GM12873 (cell line): ENCODE data around the gene MET.

ENCODE experiments used
- TF ChIP-seq, protein P1 (sequence below): IDR thresholded peaks from 2 replicates; pipeline ENCODE4 v1.5.1; 2012; ENCODE audit warnings: low read depth, mild to moderate bottlenecking, moderate library complexity, low read length, control low read depth; ENCODE audit not compliant: insufficient read depth; ENCODE audit errors: missing control alignments

The MET gene

DNA sequence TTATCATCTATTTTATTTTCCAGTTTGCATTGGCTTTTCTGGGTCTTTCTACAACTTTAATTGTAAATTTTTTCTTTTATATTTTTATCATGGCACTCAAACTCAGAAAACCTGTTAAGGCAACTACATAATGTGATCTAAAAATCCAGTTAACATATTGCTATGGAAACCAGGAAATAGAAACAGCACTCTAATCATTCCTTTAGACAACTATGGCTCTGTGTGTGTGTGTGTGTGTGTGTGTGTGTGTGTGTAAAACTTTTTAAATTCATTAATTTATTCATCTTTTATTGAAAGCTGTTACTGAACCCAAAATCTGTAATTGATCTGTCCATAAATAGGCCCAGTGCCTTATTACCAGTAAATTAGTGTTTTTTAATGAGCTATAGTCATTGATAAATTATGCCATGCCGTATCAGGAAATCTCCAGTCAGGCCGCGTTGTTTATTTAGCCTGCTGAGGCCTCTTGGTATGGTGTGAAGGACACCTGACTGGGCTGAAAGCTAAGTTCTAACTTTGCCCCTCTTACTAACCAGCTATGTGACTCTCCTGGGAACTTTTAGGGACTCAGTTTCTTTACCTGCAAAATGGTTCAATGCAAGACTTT, 1.5 kb upstream of the MET start:
- TF ChIP-seq, protein P1, sequence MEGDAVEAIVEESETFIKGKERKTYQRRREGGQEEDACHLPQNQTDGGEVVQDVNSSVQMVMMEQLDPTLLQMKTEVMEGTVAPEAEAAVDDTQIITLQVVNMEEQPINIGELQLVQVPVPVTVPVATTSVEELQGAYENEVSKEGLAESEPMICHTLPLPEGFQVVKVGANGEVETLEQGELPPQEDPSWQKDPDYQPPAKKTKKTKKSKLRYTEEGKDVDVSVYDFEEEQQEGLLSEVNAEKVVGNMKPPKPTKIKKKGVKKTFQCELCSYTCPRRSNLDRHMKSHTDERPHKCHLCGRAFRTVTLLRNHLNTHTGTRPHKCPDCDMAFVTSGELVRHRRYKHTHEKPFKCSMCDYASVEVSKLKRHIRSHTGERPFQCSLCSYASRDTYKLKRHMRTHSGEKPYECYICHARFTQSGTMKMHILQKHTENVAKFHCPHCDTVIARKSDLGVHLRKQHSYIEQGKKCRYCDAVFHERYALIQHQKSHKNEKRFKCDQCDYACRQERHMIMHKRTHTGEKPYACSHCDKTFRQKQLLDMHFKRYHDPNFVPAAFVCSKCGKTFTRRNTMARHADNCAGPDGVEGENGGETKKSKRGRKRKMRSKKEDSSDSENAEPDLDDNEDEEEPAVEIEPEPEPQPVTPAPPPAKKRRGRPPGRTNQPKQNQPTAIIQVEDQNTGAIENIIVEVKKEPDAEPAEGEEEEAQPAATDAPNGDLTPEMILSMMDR = no peak

DNA sequence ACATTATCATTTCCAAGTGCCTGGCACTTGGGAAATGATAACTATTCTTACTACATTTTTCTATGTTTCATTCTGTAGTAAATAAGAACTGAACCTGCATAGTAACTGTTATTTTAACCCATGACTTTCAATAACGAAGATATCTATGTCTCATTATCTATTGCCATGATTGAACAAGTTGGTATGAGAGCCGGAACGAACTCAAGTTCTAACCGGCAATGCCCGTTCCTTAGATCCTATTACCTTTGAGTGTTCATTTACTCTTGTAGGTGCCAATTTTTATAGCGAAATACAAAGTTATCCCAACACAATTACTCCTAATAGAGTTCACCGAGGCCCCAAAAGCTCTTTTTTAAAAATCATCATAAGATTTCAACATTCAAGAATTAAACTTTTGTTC, 885 bp upstream of the MET start:
- TF ChIP-seq, protein P1 = no peak

DNA sequence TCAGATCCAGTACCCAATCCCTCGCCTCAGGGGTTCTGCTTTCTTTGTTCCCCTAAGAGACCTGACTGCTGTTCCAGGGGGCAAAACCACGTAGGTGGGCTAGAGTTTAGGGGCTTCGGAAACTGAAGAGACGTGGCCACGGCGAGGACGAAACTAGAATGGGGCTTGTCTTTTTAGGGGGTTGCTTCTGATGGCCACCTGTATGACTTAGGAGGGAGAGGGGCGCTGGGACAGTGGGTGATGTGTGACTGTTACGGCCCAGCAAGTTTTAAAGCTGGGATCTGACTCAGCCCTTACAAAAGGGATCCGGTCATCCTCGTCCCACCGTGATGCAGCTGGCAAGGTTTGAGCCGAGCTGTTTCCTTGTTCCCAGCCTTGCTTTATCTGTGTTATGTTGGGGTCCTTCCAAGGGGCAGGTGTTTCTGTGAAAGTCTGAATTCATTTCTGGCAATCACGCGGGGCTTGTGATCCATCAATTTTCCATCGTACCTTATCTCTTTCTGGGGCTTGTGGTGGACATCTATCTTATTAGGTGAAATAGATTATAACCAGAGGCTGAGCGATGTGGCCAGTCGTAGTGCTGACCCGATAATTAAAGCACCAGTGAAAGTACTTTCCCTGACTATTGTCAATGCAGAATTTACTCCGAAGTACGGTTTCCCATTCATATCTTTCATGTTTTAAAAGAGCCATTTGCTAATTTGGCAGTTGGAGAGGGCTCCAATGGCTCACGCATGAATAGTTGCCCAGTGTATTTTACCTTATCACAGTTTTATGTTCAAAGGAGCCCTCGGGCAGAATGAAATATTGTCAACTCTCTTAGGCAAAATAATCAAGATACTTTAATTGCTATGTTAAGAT, 830 bp downstream of the MET start:
- TF ChIP-seq, protein P1 = no peak

DNA sequence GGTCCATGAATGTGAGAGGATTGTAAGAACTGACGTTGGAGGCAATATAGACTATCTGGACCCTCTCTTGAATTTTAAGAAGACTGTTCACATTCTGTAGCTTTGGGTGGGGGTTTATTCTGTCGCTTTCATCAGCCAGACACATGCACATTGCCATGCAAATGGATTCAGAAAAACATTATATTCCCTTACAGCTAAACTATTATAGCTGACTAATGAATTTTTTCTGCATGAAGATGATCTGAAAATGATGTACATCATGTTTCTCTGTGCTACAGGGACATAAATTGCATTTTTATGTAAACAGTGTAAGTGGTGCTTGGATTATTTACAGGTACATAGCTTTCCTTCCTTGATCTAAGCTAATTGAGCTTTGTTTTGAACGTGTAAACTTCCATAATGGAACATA, 1.5 kb downstream of the MET start:
- TF ChIP-seq, protein P1 = no peak

DNA sequence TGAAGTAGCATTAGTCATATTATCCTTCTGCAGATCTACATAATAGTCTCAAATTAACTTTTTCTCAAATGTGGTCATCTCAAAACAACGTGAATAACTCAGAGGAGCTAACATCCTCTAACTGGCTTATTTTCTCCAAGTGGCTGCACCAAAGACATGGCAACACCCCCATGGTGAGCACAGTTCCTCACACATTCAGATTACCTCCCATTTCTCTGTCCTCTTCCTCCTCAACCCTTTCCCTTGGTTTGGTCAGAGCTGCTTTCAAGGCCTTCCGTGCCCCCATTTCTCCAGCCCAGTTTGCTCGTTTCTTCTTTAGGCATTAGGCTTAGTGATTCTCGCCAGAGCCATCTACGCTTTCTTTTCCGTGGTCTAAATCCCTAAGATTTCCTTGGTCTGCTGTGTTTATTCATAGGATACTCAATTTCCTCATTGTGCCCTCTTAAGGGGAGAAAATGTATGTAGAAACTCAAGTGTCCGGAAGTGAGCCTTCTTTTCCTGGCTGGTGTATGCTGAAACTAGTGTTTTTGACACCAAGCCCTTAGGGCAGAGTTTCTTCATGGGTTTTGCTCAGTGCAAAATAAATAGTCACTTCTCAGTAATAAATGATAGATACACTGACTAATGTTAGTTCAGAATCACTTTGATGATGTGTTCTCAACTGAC, 2.6 kb downstream of the MET start:
- TF ChIP-seq, protein P1 = no peak

DNA sequence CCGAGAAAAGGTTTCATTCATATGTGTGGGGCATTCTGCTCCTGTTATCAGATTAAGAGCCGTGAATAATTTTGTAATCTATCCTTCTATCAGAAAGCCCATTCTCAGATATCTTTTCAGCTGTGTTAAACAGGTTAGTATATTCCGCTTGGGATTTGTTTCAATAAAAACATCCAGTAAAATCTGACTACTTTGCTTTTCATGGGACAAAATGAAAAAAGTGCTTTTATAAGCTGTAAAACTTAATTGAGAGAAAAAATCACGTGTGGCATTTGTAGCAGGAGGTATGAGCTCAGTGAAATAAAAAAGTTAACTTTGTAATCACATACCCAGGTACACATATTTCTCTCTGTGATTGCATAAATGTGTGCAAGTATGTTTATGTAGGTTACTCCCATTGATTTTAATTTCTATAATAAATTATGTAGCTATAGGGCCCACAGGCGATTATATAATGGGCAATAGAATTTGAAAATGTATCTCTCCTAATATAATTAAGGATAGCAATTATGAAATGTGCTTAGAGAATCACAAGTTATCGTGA, 3.9 kb downstream of the MET start:
- TF ChIP-seq, protein P1 = no peak

DNA sequence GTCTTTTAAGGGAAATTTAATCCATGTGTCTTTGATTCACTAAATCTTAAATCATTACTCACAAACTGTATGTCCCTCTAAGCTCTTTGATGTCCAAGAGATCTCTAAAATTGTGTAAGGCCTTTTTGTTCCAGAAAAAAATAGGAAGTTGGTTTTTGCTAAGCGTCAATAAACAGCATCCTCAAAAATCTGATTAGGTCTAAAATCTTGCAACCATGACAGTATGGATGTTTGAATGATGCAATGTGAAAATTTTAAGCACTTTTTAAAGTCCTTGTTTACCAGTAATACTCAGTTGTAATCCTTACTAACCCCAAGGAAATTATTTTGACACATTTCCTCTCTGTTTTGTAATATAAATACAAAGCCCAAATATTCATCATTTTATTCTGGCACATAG, 6.8 kb downstream of the MET start:
- TF ChIP-seq, protein P1 = no peak
